HEK293T (cell line): Measurements from ENCODE around the gene F2.

ENCODE experiments used
- ARNT ChIP-seq: fragments of 450-650 bp; IDR thresholded peaks from 2 replicates; pipeline ENCODE4 v1.6.1; 2017; ENCODE audit warnings: mild to moderate bottlenecking
- SUZ12 ChIP-seq: fragments of 450-650 bp; IDR thresholded peaks from 2 replicates; pipeline ENCODE4 v1.6.1; 2016; ENCODE audit warnings: mild to moderate bottlenecking

GRCh38 chr11:46729110-46730027 lies 10.4 kb downstream of the F2 start:
- TF ChIP-seq SUZ12 (no peak), ARNT (no peak)
